Activated CD8-positive, alpha-beta T cell treated with anti-CD3 and anti-CD28 coated beads, Interleukin-2, amount 10 ng/mL, durations not matched to agents 7 days and 5 days (primary cell): ENCODE measurements around the gene ZNF345. TPM values are rescaled to one million over a fixed set of nuclear protein-coding genes. Genes with fewer than 3 reads are reported as not detected.

Source experiments
- ATAC-seq: fragments of 150-1000 bp; cut with Tn5 transposase; one replicate; pipeline ENCODE4 v1.10.0; 2021; ENCODE audit warnings: moderate library complexity
- CTCF ChIA-PET: fragments of 350-600 bp; sonication (Branson Sonifier 250); formaldehyde crosslinking; loops from one replicate; lab custom pipeline; 2021; ENCODE audit warnings: antibody characterized with exemption; lab: Charles Lee
- POLR2A ChIA-PET: fragments of 350-600 bp; sonication (Branson Sonifier 250); formaldehyde crosslinking; loops from one replicate; lab custom pipeline; 2021; ENCODE audit warnings: antibody characterized with exemption; lab: Charles Lee
- DNase-seq: peaks from one replicate; pipeline ENCODE4 v3.0.0-alpha.2; 2020
- H3K27ac Mint-ChIP-seq: one replicate; pipeline ENCODE4 v1.8.0; 2021; ENCODE audit warnings: mild to moderate bottlenecking, mixed read lengths
- H3K27me3 Mint-ChIP-seq: one replicate; pipeline ENCODE4 v1.8.0; 2021; ENCODE audit warnings: low read depth, mixed read lengths
- H3K36me3 Mint-ChIP-seq: one replicate; pipeline ENCODE4 v1.8.0; 2021; ENCODE audit warnings: low read depth, mixed read lengths
- H3K4me1 Mint-ChIP-seq: one replicate; pipeline ENCODE4 v1.8.0; 2021; ENCODE audit warnings: low read depth, mixed read lengths
- H3K4me3 Mint-ChIP-seq: one replicate; pipeline ENCODE4 v1.8.0; 2021; ENCODE audit warnings: mild to moderate bottlenecking, mixed read lengths
- H3K9me3 Mint-ChIP-seq: one replicate; pipeline ENCODE4 v1.8.0; 2022; ENCODE audit warnings: mixed read lengths; ENCODE audit not compliant: insufficient read depth
- total RNA-seq, 2 experiments: library from RNA; stranded (reverse); gene quantifications; one replicate each; pipeline ENCODE4 v1.2.3, GENCODE V29; 2021

Gene ZNF345
- 1 to 10 TPM; 4.6 to 4.9 TPM for total RNA-seq

- ATAC-seq (peak; percentile 86), DNase-seq (peak; percentile 92)
- Mint-ChIP-seq H3K4me3 (no peak within 1 kb of the TSS), H3K36me3 (peaks cover 53% of the 10 kb centered on the region), H3K4me1 (peaks cover 5% of the 10 kb centered on the region), H3K27me3 (no peaks in the 10 kb centered on the region), H3K9me3 (peaks cover 31% of the 10 kb centered on the region), H3K27ac (no peak within 1 kb of the TSS)
- ChIA-PET POLR2A (interaction anchor here (0.6 to 3.9 kb wide), 12 partner anchors 11 to 744 kb away, joined by 3 to 93 read pairs (median 8); partner anchors contain the start of genes ZNF146, ZNF260, ZNF383 and ZNF420), CTCF (interaction anchor here (0.8 to 2.9 kb wide), 2 partner anchors 12 to 520 kb away, joined by 3 to 26 read pairs; partner anchors contain the start of genes ZNF527 and ZNF790)
Observed at GRCh38 chr19:36850559-36851442, at the start of gene ZNF345. ZNF345 (plus strand) TSS chr19:36850876; CDS start chr19:36876831, 25,955 bp downstream.

GRCh38 chr19:36805364-36805763, 45.3 kb upstream of the ZNF345 start:
- H3K4me3 Mint-ChIP-seq: no peak overlapping the region
- ChIA-PET POLR2A (no interaction called here), CTCF (no interaction called here)
- no peaks in the 10 kb centered on the region for H3K27me3 Mint-ChIP-seq
- H3K27ac Mint-ChIP-seq: no peak overlapping the region
- ATAC-seq (no peak), DNase-seq (no peak)
- H3K4me1 Mint-ChIP-seq: no peaks in the 10 kb centered on the region
- H3K9me3 Mint-ChIP-seq: peaks cover 31% of the 10 kb centered on the region
- H3K36me3 Mint-ChIP-seq: peaks cover 50% of the 10 kb centered on the region

GRCh38 chr19:36807029-36807428, 43.6 kb upstream of the ZNF345 start:
- ATAC-seq (no peak), DNase-seq (no peak)
- Mint-ChIP-seq H3K4me1 (no peaks in the 10 kb centered on the region), H3K4me3 (no peak overlapping the region), H3K9me3 (peaks cover 41% of the 10 kb centered on the region), H3K27me3 (no peaks in the 10 kb centered on the region), H3K27ac (no peak overlapping the region), H3K36me3 (peaks cover 50% of the 10 kb centered on the region)
- ChIA-PET POLR2A (no interaction called here), CTCF (no interaction called here)

GRCh38 chr19:36819130-36819630, 31.5 kb upstream of the ZNF345 start:
- Mint-ChIP-seq H3K4me1 (no peaks in the 10 kb centered on the region), H3K4me3 (no peak overlapping the region), H3K36me3 (peaks cover 74% of the 10 kb centered on the region), H3K27ac (no peak overlapping the region), H3K9me3 (peaks cover 63% of the 10 kb centered on the region), H3K27me3 (no peaks in the 10 kb centered on the region)
- ATAC-seq: no peak
- ChIA-PET POLR2A (no interaction called here), CTCF (no interaction called here)
- DNase-seq: no peak

- POLR2A ChIA-PET: no interaction called here
- CTCF ChIA-PET: no interaction called here
- DNase-seq: no peak
- Mint-ChIP-seq H3K4me1 (no peaks in the 10 kb centered on the region), H3K36me3 (peaks cover 85% of the 10 kb centered on the region), H3K4me3 (no peak overlapping the region), H3K9me3 (peaks cover 75% of the 10 kb centered on the region), H3K27ac (no peak overlapping the region), H3K27me3 (no peaks in the 10 kb centered on the region)
- ATAC-seq: no peak
Observed at GRCh38 chr19:36821758-36822157, 28.9 kb upstream of the ZNF345 start.

GRCh38 chr19:36833430-36833829, 17.2 kb upstream of the ZNF345 start:
- DNase-seq: no peak
- Mint-ChIP-seq H3K4me3 (no peak overlapping the region), H3K27ac (no peak overlapping the region), H3K4me1 (peaks cover 3% of the 10 kb centered on the region), H3K36me3 (peaks cover 55% of the 10 kb centered on the region), H3K9me3 (peaks cover 48% of the 10 kb centered on the region), H3K27me3 (no peaks in the 10 kb centered on the region)
- ATAC-seq: no peak
- ChIA-PET POLR2A (no interaction called here), CTCF (no interaction called here)

- no peak for ATAC-seq
- peaks cover 17% of the 10 kb centered on the region for H3K9me3 Mint-ChIP-seq
- H3K36me3 Mint-ChIP-seq: peaks cover 43% of the 10 kb centered on the region
Observed at GRCh38 chr19:36837176-36837905, 13.3 kb upstream of the ZNF345 start.

GRCh38 chr19:36837906-36838783, 12.5 kb upstream of the ZNF345 start, which contains the start of gene ZNF790:
ZNF790 (minus strand) TSS chr19:36838387; CDS start chr19:36825619, 12,768 bp downstream.
- Mint-ChIP-seq H3K4me1 (peaks cover 3% of the 10 kb centered on the region), H3K27ac (peak within 1 kb of the TSS; percentile 58), H3K9me3 (peaks cover 14% of the 10 kb centered on the region), H3K27me3 (no peaks in the 10 kb centered on the region), H3K4me3 (no peak within 1 kb of the TSS), H3K36me3 (peaks cover 42% of the 10 kb centered on the region)
- POLR2A ChIA-PET: interaction anchor here (0.7 to 5.4 kb wide), 13 partner anchors 12 to 942 kb away, joined by 3 to 93 read pairs (median 4); partner anchors contain the start of genes ZFP14, ZNF146, ZNF345 and ZNF382
- DNase-seq (peak; percentile 90), ATAC-seq (peak; percentile 94)
- CTCF ChIA-PET: interaction anchor here (0.8 to 3.4 kb wide), 3 partner anchors 11 to 460 kb away, joined by 3 to 26 read pairs (median 3); partner anchors contain the start of gene ZNF345

More at GRCh38 chr19:36837176-36837905, 13.3 kb upstream of the ZNF345 start:
- POLR2A ChIA-PET: interaction anchor here (0.7 to 5.4 kb wide), 12 partner anchors 13 to 942 kb away, joined by 3 to 93 read pairs (median 4); partner anchors contain the start of genes ZNF146, ZNF345, ZNF382 and ZNF383
- H3K4me1 Mint-ChIP-seq: peaks cover 3% of the 10 kb centered on the region
- no peak overlapping the region for H3K4me3 Mint-ChIP-seq
- H3K27me3 Mint-ChIP-seq: no peaks in the 10 kb centered on the region
- CTCF ChIA-PET: interaction anchor here (1.1 to 3.4 kb wide), 2 partner anchors 12 to 308 kb away, joined by 3 to 26 read pairs; partner anchors contain the start of gene ZNF345
- DNase-seq: no peak
- no peak overlapping the region for H3K27ac Mint-ChIP-seq

GRCh38 chr19:36838784-36839324, 11.8 kb upstream of the ZNF345 start:
- peak overlapping the region; percentile 58 for H3K27ac Mint-ChIP-seq
- POLR2A ChIA-PET: interaction anchor here (0.6 to 5.4 kb wide), 5 partner anchors 11 to 460 kb away, joined by 4 to 93 read pairs (median 7); partner anchors contain the start of genes ZFP14, ZNF345, ZNF529 and ZNF850
- peaks cover 42% of the 10 kb centered on the region for H3K36me3 Mint-ChIP-seq
- no peak for ATAC-seq
- H3K4me1 Mint-ChIP-seq: peaks cover 3% of the 10 kb centered on the region
- DNase-seq: no peak
- peaks cover 15% of the 10 kb centered on the region for H3K9me3 Mint-ChIP-seq
- H3K27me3 Mint-ChIP-seq: no peaks in the 10 kb centered on the region
- CTCF ChIA-PET: interaction anchor here (0.8 to 3.4 kb wide), 2 partner anchors 11 to 460 kb away, joined by 3 to 26 read pairs; partner anchors contain the start of gene ZNF345
- no peak overlapping the region for H3K4me3 Mint-ChIP-seq

GRCh38 chr19:36847968-36848367, 2.7 kb upstream of the ZNF345 start:
- Mint-ChIP-seq H3K9me3 (peaks cover 32% of the 10 kb centered on the region), H3K27ac (no peak overlapping the region), H3K36me3 (peaks cover 54% of the 10 kb centered on the region), H3K27me3 (no peaks in the 10 kb centered on the region), H3K4me3 (peak overlapping the region; percentile 74), H3K4me1 (peaks cover 5% of the 10 kb centered on the region)
- ChIA-PET CTCF (interaction anchor here (2.9 kb wide), 1 partner anchor 10 kb away, joined by 26 read pairs; the partner anchor contains the start of gene ZNF790), POLR2A (interaction anchor here (3.9 kb wide), 1 partner anchor 9 kb away, joined by 93 read pairs; the partner anchor contains the start of gene ZNF790)
- DNase-seq (no peak), ATAC-seq (no peak)
